K562 (cell line): ENCODE measurements around the gene MARK3. TPM values are rescaled to one million over a fixed set of nuclear protein-coding genes. Genes with fewer than 3 reads are reported as not detected.

ENCODE experiments used
- ARID1B ChIP-seq: fragments of 450-650 bp; IDR thresholded peaks from 2 replicates; pipeline ENCODE4 v1.6.1; 2016; ENCODE audit warnings: antibody characterized with exemption, mild to moderate bottlenecking, inconsistent platforms
- KDM2B ChIP-seq: fragments of 250-450 bp; sonication (Bioruptor Pico); IDR thresholded peaks from 2 replicates; pipeline ENCODE4 v1.8.0; 2021; ENCODE audit warnings: mild to moderate bottlenecking, moderate library complexity
- NCOR1 ChIP-seq: fragments of 450-650 bp; IDR thresholded peaks from 2 replicates; pipeline ENCODE4 v1.6.1; 2016; ENCODE audit warnings: mild to moderate bottlenecking, moderate library complexity
- PML ChIP-seq: IDR thresholded peaks from 2 replicates; pipeline ENCODE4 v1.6.1; 2012; ENCODE audit warnings: low read length, inconsistent platforms
- SETDB1 ChIP-seq: IDR thresholded peaks from one replicate; pipeline ENCODE4 v1.6.1; 2012; ENCODE audit warnings: low read length, control low read depth, inconsistent platforms
- TAL1 ChIP-seq: fragments of 450-650 bp; IDR thresholded peaks from 2 replicates; pipeline ENCODE4 v1.6.1; 2016; ENCODE audit warnings: mild to moderate bottlenecking
- TCF3 ChIP-seq: sonication (generic); formaldehyde crosslinking; IDR thresholded peaks from 2 replicates; pipeline ENCODE4 v1.4.0; 2020; ENCODE audit warnings: mild to moderate bottlenecking, missing genetic modification reagents
- polyA plus RNA-seq, 8 experiments: library from polyadenylated mRNA; depleted of rRNA in 4 of 8; stranded (reverse) in 5 of 8; unstranded in 3 of 8; fragments of >200 nt; fragmentation: Nextera tagmentation in 2 of 8; fragmentation: Illumina TruSeq in 1 of 8; extraction: Ambion mirVana in 2 of 8; extraction: Trizol in 1 of 8; gene quantifications; 2 replicates each; pipeline versions ENCODE4 v1.2.1 to v1.2.3, GENCODE V29; 2011 to 2014; ENCODE audit warnings: inconsistent platforms in 1 of 8, missing spikeins in 1 of 8
- total RNA-seq, 7 experiments: library from RNA; depleted of rRNA in 6 of 7; stranded (reverse); fragments of >200 nt in 6 of 7; fragmentation: Illumina TruSeq in 2 of 7; extraction: Trizol in 2 of 7; gene quantifications; 2 replicates each; pipeline versions ENCODE4 v1.2.1 to v1.2.3, GENCODE V29; 2011 to 2021; ENCODE audit warnings: low replicate concordance in 1 of 7
- TF ChIP-seq, protein P1 (sequence below): fragments of 250-450 bp; sonication (Bioruptor Pico); IDR thresholded peaks from 2 replicates; pipeline ENCODE4 v1.4.0; 2020; ENCODE audit warnings: mild to moderate bottlenecking, moderate library complexity
- TF ChIP-seq, protein P2 (sequence below): sonication (generic); formaldehyde crosslinking; IDR thresholded peaks from 2 replicates; pipeline ENCODE4 v1.8.1; 2023; ENCODE audit warnings: mild to moderate bottlenecking, missing genetic modification reagents
- TF ChIP-seq, protein P3 (sequence below), 3 experiments: IDR thresholded peaks in 2 of 3; conservative IDR thresholded peaks in 1 of 3; 2 replicates each; pipeline ENCODE4 v1.5.1; 2011 to 2012; ENCODE audit warnings: low read length in 3 of 3, mild to moderate bottlenecking in 3 of 3, control low read depth in 2 of 3, improper control_type of control experiment in 1 of 3, inconsistent platforms in 1 of 3, low read depth in 1 of 3, mixed read lengths in 1 of 3, moderate library complexity in 1 of 3; ENCODE audit not compliant: insufficient read depth in 2 of 3
- TF ChIP-seq, protein P4 (sequence below): sonication (generic); formaldehyde crosslinking; IDR thresholded peaks from 2 replicates; pipeline ENCODE4 v1.8.1; 2023; ENCODE audit warnings: mild to moderate bottlenecking, missing genetic modification reagents
- TF ChIP-seq, protein P5 (sequence below): fragments of 250-450 bp; sonication (Bioruptor Pico); IDR thresholded peaks from 2 replicates; pipeline ENCODE4 v1.4.0; 2020

MARK3 gene
- total and polyA plus RNA-seq, 9 of the 15 experiments (the other 6 are each of a cell fraction or from before 2014, with no cell fraction given) = 10.1 to 68.7 (median 56.3) TPM

DNA sequence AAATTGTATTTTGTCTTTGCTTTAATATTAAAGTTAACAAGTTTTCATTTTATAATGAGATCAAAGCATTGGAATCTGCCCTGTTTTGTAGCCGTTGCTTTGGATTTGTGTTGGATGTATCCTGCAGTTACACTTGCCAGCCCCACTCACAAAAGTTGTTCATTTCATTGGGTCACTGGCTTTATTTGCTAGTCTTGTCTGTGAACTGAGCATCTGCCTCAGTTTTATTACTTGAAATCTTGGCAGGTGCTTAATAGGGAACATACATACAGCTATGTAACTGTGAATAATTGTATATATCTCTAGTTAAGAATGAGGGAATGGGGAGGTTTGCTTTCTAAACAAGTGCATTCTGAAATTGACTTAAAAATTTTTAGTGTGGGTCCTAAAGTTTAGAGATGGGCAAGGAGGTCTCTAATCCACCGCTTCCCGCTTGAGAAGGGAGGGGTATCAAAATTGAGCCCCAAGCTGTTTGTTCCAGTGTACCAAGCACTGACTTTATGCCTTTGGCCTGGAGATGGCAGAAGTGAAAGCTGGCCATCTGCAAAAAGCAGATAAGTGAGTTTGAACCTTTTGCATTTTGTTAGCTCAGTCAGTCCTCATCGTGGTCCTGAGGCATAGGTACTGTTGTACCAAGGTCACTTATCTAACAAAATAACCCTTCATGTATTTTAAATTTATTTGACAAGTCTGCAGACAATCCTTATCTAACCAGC is 41.9 kb upstream of the MARK3 start (continued):
- TF ChIP-seq, protein P1, sequence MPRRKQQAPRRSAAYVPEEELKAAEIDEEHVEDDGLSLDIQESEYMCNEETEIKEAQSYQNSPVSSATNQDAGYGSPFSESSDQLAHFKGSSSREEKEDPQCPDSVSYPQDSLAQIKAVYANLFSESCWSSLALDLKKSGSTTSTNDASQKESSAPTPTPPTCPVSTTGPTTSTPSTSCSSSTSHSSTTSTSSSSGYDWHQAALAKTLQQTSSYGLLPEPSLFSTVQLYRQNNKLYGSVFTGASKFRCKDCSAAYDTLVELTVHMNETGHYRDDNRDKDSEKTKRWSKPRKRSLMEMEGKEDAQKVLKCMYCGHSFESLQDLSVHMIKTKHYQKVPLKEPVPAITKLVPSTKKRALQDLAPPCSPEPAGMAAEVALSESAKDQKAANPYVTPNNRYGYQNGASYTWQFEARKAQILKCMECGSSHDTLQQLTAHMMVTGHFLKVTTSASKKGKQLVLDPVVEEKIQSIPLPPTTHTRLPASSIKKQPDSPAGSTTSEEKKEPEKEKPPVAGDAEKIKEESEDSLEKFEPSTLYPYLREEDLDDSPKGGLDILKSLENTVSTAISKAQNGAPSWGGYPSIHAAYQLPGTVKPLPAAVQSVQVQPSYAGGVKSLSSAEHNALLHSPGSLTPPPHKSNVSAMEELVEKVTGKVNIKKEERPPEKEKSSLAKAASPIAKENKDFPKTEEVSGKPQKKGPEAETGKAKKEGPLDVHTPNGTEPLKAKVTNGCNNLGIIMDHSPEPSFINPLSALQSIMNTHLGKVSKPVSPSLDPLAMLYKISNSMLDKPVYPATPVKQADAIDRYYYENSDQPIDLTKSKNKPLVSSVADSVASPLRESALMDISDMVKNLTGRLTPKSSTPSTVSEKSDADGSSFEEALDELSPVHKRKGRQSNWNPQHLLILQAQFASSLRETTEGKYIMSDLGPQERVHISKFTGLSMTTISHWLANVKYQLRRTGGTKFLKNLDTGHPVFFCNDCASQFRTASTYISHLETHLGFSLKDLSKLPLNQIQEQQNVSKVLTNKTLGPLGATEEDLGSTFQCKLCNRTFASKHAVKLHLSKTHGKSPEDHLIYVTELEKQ (CRISPR knock-in tag) = no peak
- TF ChIP-seq, protein P2, sequence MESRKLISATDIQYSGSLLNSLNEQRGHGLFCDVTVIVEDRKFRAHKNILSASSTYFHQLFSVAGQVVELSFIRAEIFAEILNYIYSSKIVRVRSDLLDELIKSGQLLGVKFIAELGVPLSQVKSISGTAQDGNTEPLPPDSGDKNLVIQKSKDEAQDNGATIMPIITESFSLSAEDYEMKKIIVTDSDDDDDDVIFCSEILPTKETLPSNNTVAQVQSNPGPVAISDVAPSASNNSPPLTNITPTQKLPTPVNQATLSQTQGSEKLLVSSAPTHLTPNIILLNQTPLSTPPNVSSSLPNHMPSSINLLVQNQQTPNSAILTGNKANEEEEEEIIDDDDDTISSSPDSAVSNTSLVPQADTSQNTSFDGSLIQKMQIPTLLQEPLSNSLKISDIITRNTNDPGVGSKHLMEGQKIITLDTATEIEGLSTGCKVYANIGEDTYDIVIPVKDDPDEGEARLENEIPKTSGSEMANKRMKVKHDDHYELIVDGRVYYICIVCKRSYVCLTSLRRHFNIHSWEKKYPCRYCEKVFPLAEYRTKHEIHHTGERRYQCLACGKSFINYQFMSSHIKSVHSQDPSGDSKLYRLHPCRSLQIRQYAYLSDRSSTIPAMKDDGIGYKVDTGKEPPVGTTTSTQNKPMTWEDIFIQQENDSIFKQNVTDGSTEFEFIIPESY (CRISPR knock-in tag) = no peak
- TF ChIP-seq PML (peak; percentile 23; the same call in 1 of the 2 replicates), ARID1B (peak; percentile 69), NCOR1 (0 out of 2 replicates have a peak, but pooled peaks have one; percentile 9), TAL1 (peak; percentile 62), KDM2B (CRISPR knock-in tag) (no peak), SETDB1 (no peak), TCF3 (CRISPR knock-in tag) (peak; percentile 60)
- TF ChIP-seq, protein P3, sequence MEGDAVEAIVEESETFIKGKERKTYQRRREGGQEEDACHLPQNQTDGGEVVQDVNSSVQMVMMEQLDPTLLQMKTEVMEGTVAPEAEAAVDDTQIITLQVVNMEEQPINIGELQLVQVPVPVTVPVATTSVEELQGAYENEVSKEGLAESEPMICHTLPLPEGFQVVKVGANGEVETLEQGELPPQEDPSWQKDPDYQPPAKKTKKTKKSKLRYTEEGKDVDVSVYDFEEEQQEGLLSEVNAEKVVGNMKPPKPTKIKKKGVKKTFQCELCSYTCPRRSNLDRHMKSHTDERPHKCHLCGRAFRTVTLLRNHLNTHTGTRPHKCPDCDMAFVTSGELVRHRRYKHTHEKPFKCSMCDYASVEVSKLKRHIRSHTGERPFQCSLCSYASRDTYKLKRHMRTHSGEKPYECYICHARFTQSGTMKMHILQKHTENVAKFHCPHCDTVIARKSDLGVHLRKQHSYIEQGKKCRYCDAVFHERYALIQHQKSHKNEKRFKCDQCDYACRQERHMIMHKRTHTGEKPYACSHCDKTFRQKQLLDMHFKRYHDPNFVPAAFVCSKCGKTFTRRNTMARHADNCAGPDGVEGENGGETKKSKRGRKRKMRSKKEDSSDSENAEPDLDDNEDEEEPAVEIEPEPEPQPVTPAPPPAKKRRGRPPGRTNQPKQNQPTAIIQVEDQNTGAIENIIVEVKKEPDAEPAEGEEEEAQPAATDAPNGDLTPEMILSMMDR (IDR thresholded peaks at IDR 0.05 in 2 of 3, conservative IDR thresholded peaks at IDR 0.05 in 1 of 3; ENCODE audit: insufficient read depth in 2 of 3, low read depth in 1 of 3, low read length in 3 of 3) = peak in 1 of 3 experiments; percentile 22; a peak in 1 of 6 replicates
- TF ChIP-seq, protein P4, sequence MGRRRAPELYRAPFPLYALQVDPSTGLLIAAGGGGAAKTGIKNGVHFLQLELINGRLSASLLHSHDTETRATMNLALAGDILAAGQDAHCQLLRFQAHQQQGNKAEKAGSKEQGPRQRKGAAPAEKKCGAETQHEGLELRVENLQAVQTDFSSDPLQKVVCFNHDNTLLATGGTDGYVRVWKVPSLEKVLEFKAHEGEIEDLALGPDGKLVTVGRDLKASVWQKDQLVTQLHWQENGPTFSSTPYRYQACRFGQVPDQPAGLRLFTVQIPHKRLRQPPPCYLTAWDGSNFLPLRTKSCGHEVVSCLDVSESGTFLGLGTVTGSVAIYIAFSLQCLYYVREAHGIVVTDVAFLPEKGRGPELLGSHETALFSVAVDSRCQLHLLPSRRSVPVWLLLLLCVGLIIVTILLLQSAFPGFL = no peak
- TF ChIP-seq, protein P5, sequence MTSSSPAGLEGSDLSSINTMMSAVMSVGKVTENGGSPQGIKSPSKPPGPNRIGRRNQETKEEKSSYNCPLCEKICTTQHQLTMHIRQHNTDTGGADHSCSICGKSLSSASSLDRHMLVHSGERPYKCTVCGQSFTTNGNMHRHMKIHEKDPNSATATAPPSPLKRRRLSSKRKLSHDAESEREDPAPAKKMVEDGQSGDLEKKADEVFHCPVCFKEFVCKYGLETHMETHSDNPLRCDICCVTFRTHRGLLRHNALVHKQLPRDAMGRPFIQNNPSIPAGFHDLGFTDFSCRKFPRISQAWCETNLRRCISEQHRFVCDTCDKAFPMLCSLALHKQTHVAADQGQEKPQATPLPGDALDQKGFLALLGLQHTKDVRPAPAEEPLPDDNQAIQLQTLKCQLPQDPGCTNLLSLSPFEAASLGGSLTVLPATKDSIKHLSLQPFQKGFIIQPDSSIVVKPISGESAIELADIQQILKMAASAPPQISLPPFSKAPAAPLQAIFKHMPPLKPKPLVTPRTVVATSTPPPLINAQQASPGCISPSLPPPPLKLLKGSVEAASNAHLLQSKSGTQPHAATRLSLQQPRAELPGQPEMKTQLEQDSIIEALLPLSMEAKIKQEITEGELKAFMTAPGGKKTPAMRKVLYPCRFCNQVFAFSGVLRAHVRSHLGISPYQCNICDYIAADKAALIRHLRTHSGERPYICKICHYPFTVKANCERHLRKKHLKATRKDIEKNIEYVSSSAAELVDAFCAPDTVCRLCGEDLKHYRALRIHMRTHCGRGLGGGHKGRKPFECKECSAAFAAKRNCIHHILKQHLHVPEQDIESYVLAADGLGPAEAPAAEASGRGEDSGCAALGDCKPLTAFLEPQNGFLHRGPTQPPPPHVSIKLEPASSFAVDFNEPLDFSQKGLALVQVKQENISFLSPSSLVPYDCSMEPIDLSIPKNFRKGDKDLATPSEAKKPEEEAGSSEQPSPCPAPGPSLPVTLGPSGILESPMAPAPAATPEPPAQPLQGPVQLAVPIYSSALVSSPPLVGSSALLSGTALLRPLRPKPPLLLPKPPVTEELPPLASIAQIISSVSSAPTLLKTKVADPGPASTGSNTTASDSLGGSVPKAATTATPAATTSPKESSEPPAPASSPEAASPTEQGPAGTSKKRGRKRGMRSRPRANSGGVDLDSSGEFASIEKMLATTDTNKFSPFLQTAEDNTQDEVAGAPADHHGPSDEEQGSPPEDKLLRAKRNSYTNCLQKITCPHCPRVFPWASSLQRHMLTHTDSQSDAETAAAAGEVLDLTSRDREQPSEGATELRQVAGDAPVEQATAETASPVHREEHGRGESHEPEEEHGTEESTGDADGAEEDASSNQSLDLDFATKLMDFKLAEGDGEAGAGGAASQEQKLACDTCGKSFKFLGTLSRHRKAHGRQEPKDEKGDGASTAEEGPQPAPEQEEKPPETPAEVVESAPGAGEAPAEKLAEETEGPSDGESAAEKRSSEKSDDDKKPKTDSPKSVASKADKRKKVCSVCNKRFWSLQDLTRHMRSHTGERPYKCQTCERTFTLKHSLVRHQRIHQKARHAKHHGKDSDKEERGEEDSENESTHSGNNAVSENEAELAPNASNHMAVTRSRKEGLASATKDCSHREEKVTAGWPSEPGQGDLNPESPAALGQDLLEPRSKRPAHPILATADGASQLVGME (CRISPR knock-in tag) = no peak
